Liver (tissue), 9 donors: ENCODE measurements around the gene CREB5. TPM values are rescaled to one million over a fixed set of nuclear protein-coding genes. Genes with fewer than 3 reads are reported as not detected.

Experiments
- DNase-seq: peaks from one replicate; pipeline ENCODE4 v3.0.0-alpha.2; 2017; ENCODE audit warnings: low spot score
- H3K27ac ChIP-seq, 2 donors: one replicate each; pipeline ENCODE4 v1.7.0; 2013; ENCODE audit warnings: inconsistent platforms in 2 of 2, low read length in 2 of 2, control low read depth in 1 of 2, low read depth in 1 of 2, mild to moderate bottlenecking in 1 of 2
- H3K27me3 ChIP-seq, 4 donors: one replicate each; pipeline versions ENCODE4 v1.6.1 to v1.7.0; 2013; ENCODE audit warnings: low read length in 3 of 4, inconsistent platforms in 1 of 4, mild to moderate bottlenecking in 1 of 4, moderate library complexity in 1 of 4; ENCODE audit not compliant: control insufficient read depth in 4 of 4, insufficient read depth in 4 of 4
- H3K36me3 ChIP-seq, 4 donors: one replicate each; pipeline versions ENCODE4 v1.6.1 to v1.7.0; 2013; ENCODE audit warnings: low read length in 3 of 4, mild to moderate bottlenecking in 3 of 4, low read depth in 1 of 4, moderate library complexity in 1 of 4; ENCODE audit not compliant: control insufficient read depth in 4 of 4, insufficient read depth in 3 of 4
- H3K4me1 ChIP-seq, 4 donors: one replicate each; pipeline versions ENCODE4 v1.6.1 to v1.7.0; 2013; ENCODE audit warnings: low read length in 3 of 4, mild to moderate bottlenecking in 3 of 4, moderate library complexity in 1 of 4; ENCODE audit not compliant: control insufficient read depth in 4 of 4, insufficient read depth in 4 of 4
- H3K4me3 ChIP-seq, 3 donors: one replicate each; pipeline versions ENCODE4 v1.6.1 to v1.7.0; 2013; ENCODE audit warnings: low read length in 3 of 3, control low read depth in 1 of 3, low read depth in 1 of 3, mild to moderate bottlenecking in 1 of 3
- H3K9ac ChIP-seq, 2 donors: one replicate each; pipeline ENCODE4 v1.7.0; 2013; ENCODE audit warnings: low read length in 2 of 2, mild to moderate bottlenecking in 2 of 2, moderate library complexity in 2 of 2, control low read depth in 1 of 2, low read depth in 1 of 2
- H3K9me3 ChIP-seq, 4 donors: one replicate each; pipeline versions ENCODE4 v1.6.1 to v1.7.0; 2013; ENCODE audit warnings: low read length in 3 of 4; ENCODE audit not compliant: control insufficient read depth in 4 of 4
- ATF3 ChIP-seq: IDR thresholded peaks from 2 replicates; pipeline ENCODE4 v1.6.1; 2016; ENCODE audit warnings: antibody characterized with exemption
- CTCF ChIP-seq: fragments of 150-350 bp; IDR thresholded peaks from 2 replicates; pipeline ENCODE4 v1.5.1; 2017; ENCODE audit warnings: improper control_type of control experiment, low read depth, low read length; ENCODE audit not compliant: missing input control
- EGR1 ChIP-seq, 2 donors: IDR thresholded peaks; 2 replicates each; pipeline ENCODE4 v1.6.1; 2016 to 2018; ENCODE audit warnings: antibody characterized with exemption in 2 of 2, low read depth in 2 of 2
- FOXA1 ChIP-seq: IDR thresholded peaks from 2 replicates; pipeline ENCODE4 v1.6.1; 2016; ENCODE audit warnings: antibody characterized with exemption
- FOXA2 ChIP-seq: IDR thresholded peaks from 2 replicates; pipeline ENCODE4 v1.6.1; 2016; ENCODE audit warnings: antibody characterized with exemption
- GABPA ChIP-seq, 2 donors: IDR thresholded peaks in 1 of 2; conservative IDR thresholded peaks in 1 of 2; 2 replicates each; pipeline ENCODE4 v1.6.1; 2016; ENCODE audit warnings: antibody characterized with exemption in 2 of 2, mild to moderate bottlenecking in 1 of 2, moderate library complexity in 1 of 2
- HNF4A ChIP-seq, 2 donors: conservative IDR thresholded peaks; 2 replicates each; pipeline ENCODE4 v1.6.1; 2016; ENCODE audit warnings: antibody characterized with exemption in 2 of 2, mild to moderate bottlenecking in 2 of 2
- HNF4G ChIP-seq: IDR thresholded peaks from 2 replicates; pipeline ENCODE4 v1.6.1; 2016; ENCODE audit warnings: antibody characterized with exemption
- JUND ChIP-seq, 2 donors: IDR thresholded peaks; 2 replicates each; pipeline ENCODE4 v1.6.1; 2016; ENCODE audit warnings: antibody characterized with exemption in 2 of 2
- NR2F2 ChIP-seq: IDR thresholded peaks from 2 replicates; pipeline ENCODE4 v1.6.1; 2016; ENCODE audit warnings: antibody characterized with exemption
- RAD21 ChIP-seq, 2 donors: IDR thresholded peaks; 2 replicates each; pipeline ENCODE4 v1.6.1; 2016; ENCODE audit warnings: antibody characterized with exemption in 2 of 2, mild to moderate bottlenecking in 2 of 2
- RXRA ChIP-seq, 2 donors: IDR thresholded peaks; 2 replicates each; pipeline ENCODE4 v1.6.1; 2017 to 2018; ENCODE audit warnings: antibody characterized with exemption in 2 of 2, mild to moderate bottlenecking in 1 of 2
- SP1 ChIP-seq: IDR thresholded peaks from 2 replicates; pipeline ENCODE4 v1.6.1; 2018; ENCODE audit warnings: antibody characterized with exemption, mild to moderate bottlenecking
- TAF1 ChIP-seq: conservative IDR thresholded peaks from 2 replicates; pipeline ENCODE4 v1.6.1; 2016; ENCODE audit warnings: antibody characterized with exemption, mild to moderate bottlenecking
- YY1 ChIP-seq: IDR thresholded peaks from 2 replicates; pipeline ENCODE4 v1.6.1; 2016; ENCODE audit warnings: antibody characterized with exemption, mild to moderate bottlenecking
- ZBTB33 ChIP-seq: IDR thresholded peaks from 2 replicates; pipeline ENCODE4 v1.6.1; 2016; ENCODE audit warnings: antibody characterized with exemption
- WGBS: extraction: QIAGEN DNeasy Blood & Tissue Kit; methylation state at CpG from one replicate; pipeline ENCODE4 v1.1.7; 2013; 5-methylcytosine and 5-hydroxymethylcytosine counted together
- polyA plus RNA-seq, 2 donors: library from polyadenylated mRNA; stranded (reverse) in 1 of 2; unstranded in 1 of 2; fragments of 200-250 nt in 1 of 2; fragments of >200 nt in 1 of 2; fragmentation: Nextera tagmentation in 1 of 2; extraction: Ambion mirVana in 1 of 2; gene quantifications; one replicate each; pipeline versions ENCODE4 v1.2.1 to v1.2.3, GENCODE V29; 2013 to 2015
- total RNA-seq, 2 donors: library from RNA; depleted of rRNA; stranded (reverse); fragments of >200 nt; gene quantifications; one replicate each; pipeline ENCODE4 v1.2.3, GENCODE V29; 2014
- TF ChIP-seq, protein P1 (sequence below): IDR thresholded peaks from 2 replicates; pipeline ENCODE4 v1.6.1; 2016; ENCODE audit warnings: antibody characterized with exemption
- donor health status: healthy.
- donor health status: healthy.
- donor health status: healthy.
- donor health status: healthy.
- donor health status: healthy.

Gene CREB5
- total and polyA plus RNA-seq, 4 donors, result 0.25 to 0.92 (median 0.67) TPM

DNA sequence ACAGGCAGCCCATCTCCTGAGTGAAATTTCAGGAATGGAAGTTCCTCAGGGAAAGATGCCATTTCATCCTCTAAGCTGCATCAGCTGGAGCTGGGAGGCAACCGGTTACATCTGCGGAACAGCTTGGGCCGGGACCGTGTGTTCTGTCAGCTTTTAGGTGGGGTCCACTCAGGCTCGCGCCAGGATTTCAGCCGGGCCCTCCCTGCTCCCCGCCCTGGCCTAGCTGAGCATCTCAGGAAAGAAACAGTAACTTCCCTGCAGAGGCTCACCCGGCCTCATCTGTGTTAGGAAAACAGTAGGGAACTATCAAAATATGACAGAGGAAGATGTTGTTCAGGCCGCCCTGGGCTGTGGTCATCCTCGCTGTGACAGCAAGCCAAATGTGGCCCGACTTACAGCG, 435.4 kb downstream of the CREB5 start:
- Histone ChIP-seq H3K4me1 (no peaks in the 10 kb centered on the region), H3K27ac (no peak overlapping the region), H3K4me3 (no peak overlapping the region), H3K36me3 (no peaks in the 10 kb centered on the region), H3K27me3 (peaks cover 0 to 9% (median under 1%) of the 10 kb centered on the region in 4 donors), H3K9ac (no peak overlapping the region), H3K9me3 (peaks cover 0 to 4% (median 0%) of the 10 kb centered on the region in 4 donors)
- no peak for DNase-seq
- 93% methylated on average over 13 of the region's 13 CpGs for WGBS
- TF ChIP-seq ZBTB33, result no peak
- TF ChIP-seq RXRA (IDR thresholded peaks at IDR 0.05), result no peak
- no peak for TF ChIP-seq HNF4A (conservative IDR thresholded peaks at IDR 0.05)
- TF ChIP-seq FOXA1, result no peak
- TF ChIP-seq TAF1, result no peak
- no peak for TF ChIP-seq FOXA2
- TF ChIP-seq ATF3, result no peak
- TF ChIP-seq YY1, result no peak
- no peak for TF ChIP-seq JUND (IDR thresholded peaks at IDR 0.05)
- no peak for TF ChIP-seq EGR1 (IDR thresholded peaks at IDR 0.05; ENCODE audit: low read depth in 2 of 2)
- TF ChIP-seq SP1, result no peak
- no peak for TF ChIP-seq RAD21 (IDR thresholded peaks at IDR 0.05)
- TF ChIP-seq CTCF, result no peak

DNA sequence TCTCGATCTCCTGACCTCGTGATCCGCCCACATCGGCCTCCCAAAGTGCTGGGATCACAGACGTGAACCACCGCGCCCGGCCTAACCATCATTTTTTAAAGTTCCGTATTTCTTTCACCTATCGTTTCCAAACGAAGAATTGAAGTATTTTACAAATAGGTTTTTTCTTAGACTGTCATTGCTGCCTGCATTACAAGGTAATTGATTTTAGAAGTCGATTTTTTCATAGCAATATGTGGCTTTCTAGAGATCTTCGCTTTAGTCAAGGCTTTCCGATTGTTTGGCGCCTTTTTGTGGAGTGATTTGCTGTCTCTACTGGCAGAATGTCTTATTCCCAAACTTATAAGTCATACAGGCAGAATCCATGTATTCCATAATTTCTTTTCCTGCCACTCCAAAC, 436.6 kb downstream of the CREB5 start:
- no peak overlapping the region for H3K4me3 ChIP-seq
- peaks cover 0 to 5% (median 4%) of the 10 kb centered on the region in 4 donors for H3K4me1 ChIP-seq
- DNase-seq, result no peak
- TF ChIP-seq RXRA (IDR thresholded peaks at IDR 0.05) (no peak), EGR1 (IDR thresholded peaks at IDR 0.05; ENCODE audit: low read depth in 2 of 2) (no peak), GABPA (IDR thresholded peaks at IDR 0.05 in 1 of 2, conservative IDR thresholded peaks at IDR 0.05 in 1 of 2) (no peak), ATF3 (no peak), RAD21 (IDR thresholded peaks at IDR 0.05) (no peak), JUND (IDR thresholded peaks at IDR 0.05) (no peak)
- peaks cover 0 to 4% (median 0%) of the 10 kb centered on the region in 4 donors for H3K9me3 ChIP-seq
- H3K27me3 ChIP-seq, result peaks cover 0 to 9% (median 1%) of the 10 kb centered on the region in 4 donors
- H3K27ac ChIP-seq, result no peak overlapping the region
- H3K36me3 ChIP-seq, result no peaks in the 10 kb centered on the region
- WGBS, result 91% methylated on average over 15 of the region's 15 CpGs
- no peak overlapping the region for H3K9ac ChIP-seq

GRCh38 chr7:28850699-28851098, 438.4 kb downstream of the CREB5 start:
- H3K9me3 ChIP-seq, result peaks cover 0 to 4% (median 0%) of the 10 kb centered on the region in 4 donors
- no peak overlapping the region for H3K4me3 ChIP-seq
- no peak overlapping the region for H3K9ac ChIP-seq
- H3K36me3 ChIP-seq, result no peaks in the 10 kb centered on the region
- peaks cover 0 to 9% (median 1%) of the 10 kb centered on the region in 4 donors for H3K27me3 ChIP-seq
- no peak for DNase-seq
- peaks cover 0 to 7% (median 6%) of the 10 kb centered on the region in 4 donors for H3K4me1 ChIP-seq
- H3K27ac ChIP-seq, result no peak overlapping the region
- TF ChIP-seq, protein P1, sequence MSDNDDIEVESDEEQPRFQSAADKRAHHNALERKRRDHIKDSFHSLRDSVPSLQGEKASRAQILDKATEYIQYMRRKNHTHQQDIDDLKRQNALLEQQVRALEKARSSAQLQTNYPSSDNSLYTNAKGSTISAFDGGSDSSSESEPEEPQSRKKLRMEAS, result no peak
- TF ChIP-seq HNF4A (conservative IDR thresholded peaks at IDR 0.05), result no peak
- TF ChIP-seq HNF4G, result no peak
- no peak for TF ChIP-seq RAD21 (IDR thresholded peaks at IDR 0.05)
- TF ChIP-seq FOXA2, result no peak
- TF ChIP-seq ZBTB33, result no peak
- no peak for TF ChIP-seq EGR1 (IDR thresholded peaks at IDR 0.05; ENCODE audit: low read depth in 2 of 2)
- TF ChIP-seq YY1, result no peak
- no peak for TF ChIP-seq ATF3
- no peak for TF ChIP-seq TAF1
- TF ChIP-seq GABPA (IDR thresholded peaks at IDR 0.05 in 1 of 2, conservative IDR thresholded peaks at IDR 0.05 in 1 of 2), result no peak
- TF ChIP-seq FOXA1, result no peak
- no peak for TF ChIP-seq RXRA (IDR thresholded peaks at IDR 0.05)
- no peak for TF ChIP-seq CTCF
- TF ChIP-seq NR2F2, result no peak
- no peak for TF ChIP-seq JUND (IDR thresholded peaks at IDR 0.05)
